Limb (tissue), 2 donors: ENCODE results near the gene ST6GALNAC3.

ENCODE experiments used
- DNase-seq, 2 donors: peaks; one replicate each; pipeline ENCODE4 v3.0.0-alpha.2; 2016; ENCODE audit errors: extremely low spot score in 2 of 2

The ST6GALNAC3 gene

GRCh38 chr1:76500116-76500515, 425.6 kb downstream of the ST6GALNAC3 start:
- no peak for DNase-seq

- DNase-seq = no peak
Observed at GRCh38 chr1:76501136-76501535, 426.6 kb downstream of the ST6GALNAC3 start.

- no peak for DNase-seq
Observed at GRCh38 chr1:76501586-76502219, 427.2 kb downstream of the ST6GALNAC3 start.

- no peak for DNase-seq
Observed at GRCh38 chr1:76503100-76503499, 428.6 kb downstream of the ST6GALNAC3 start.

- DNase-seq = no peak
Observed at GRCh38 chr1:76503736-76504135, 429.2 kb downstream of the ST6GALNAC3 start.

GRCh38 chr1:76507376-76507775, 432.8 kb downstream of the ST6GALNAC3 start:
- no peak for DNase-seq

GRCh38 chr1:76508871-76509270, 434.3 kb downstream of the ST6GALNAC3 start:
- no peak for DNase-seq

- DNase-seq = no peak
Observed at GRCh38 chr1:76510672-76511557, 436.4 kb downstream of the ST6GALNAC3 start.

GRCh38 chr1:76511558-76512179, 437.1 kb downstream of the ST6GALNAC3 start:
- no peak for DNase-seq

GRCh38 chr1:76530953-76531352, 456.4 kb downstream of the ST6GALNAC3 start:
- DNase-seq = no peak

GRCh38 chr1:76541618-76542017, 467.1 kb downstream of the ST6GALNAC3 start:
- DNase-seq = no peak

GRCh38 chr1:76542359-76542758, 467.8 kb downstream of the ST6GALNAC3 start:
- DNase-seq = no peak

GRCh38 chr1:76543495-76543894, 468.9 kb downstream of the ST6GALNAC3 start:
- DNase-seq = no peak

GRCh38 chr1:76546354-76546933, 471.9 kb downstream of the ST6GALNAC3 start:
- DNase-seq = peak in 1 of 2 donors; percentile 43

- DNase-seq = no peak
Observed at GRCh38 chr1:76547916-76548315, 473.4 kb downstream of the ST6GALNAC3 start.

GRCh38 chr1:76548513-76549100, 474.1 kb downstream of the ST6GALNAC3 start:
- DNase-seq = no peak

GRCh38 chr1:76554283-76554682, 479.7 kb downstream of the ST6GALNAC3 start:
- no peak for DNase-seq

GRCh38 chr1:76562292-76562691, 487.7 kb downstream of the ST6GALNAC3 start:
- DNase-seq = no peak

GRCh38 chr1:76568573-76569238, 494.2 kb downstream of the ST6GALNAC3 start:
- no peak for DNase-seq

- DNase-seq = no peak
Observed at GRCh38 chr1:76571248-76571647, 496.7 kb downstream of the ST6GALNAC3 start.

- no peak for DNase-seq
Observed at GRCh38 chr1:76572229-76572628, 497.7 kb downstream of the ST6GALNAC3 start.
